ENCODE data around the gene ACTL7B. TPM values are rescaled to one million over a fixed set of nuclear protein-coding genes. Genes with fewer than 3 reads are reported as not detected.
"Not testable (repeated sequence)": the region's sequence is repeated elsewhere in the genome, so short reads cannot be mapped to it uniquely, and the experiment has no call there.

ACTL7B gene
- not detected for total RNA-seq

DNA sequence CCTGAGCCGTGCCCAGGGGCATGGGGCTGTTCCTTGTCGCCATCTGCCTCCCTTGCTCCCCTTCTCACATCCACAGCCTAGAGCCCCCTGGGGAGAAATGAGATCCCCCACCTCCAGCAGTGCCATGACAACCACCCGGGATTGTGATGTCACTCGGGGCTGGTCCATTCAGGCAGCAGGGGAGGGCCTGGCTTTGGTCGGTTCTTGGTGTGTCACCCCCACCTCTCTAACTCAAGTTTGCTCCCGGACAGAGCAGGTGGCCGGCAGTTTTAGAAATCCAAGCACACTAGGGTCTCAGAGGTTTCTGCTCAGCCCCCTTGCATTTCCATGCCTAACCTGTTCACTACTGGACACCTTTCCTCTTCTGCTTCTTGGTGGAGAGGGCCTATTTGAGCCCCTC is at the start of gene ACTL7B:
Gene ACTL7B (minus strand): TSS at position 99 of the 400 bp plus-strand sequence. CDS start 56 bp downstream, at position 43.
- Histone ChIP-seq H3K36me3 (no peaks in the 10 kb centered on the region), H3K27me3 (replicated peaks; ENCODE audit: insufficient read depth) (no peaks in the 10 kb centered on the region), H3K4me1 (ENCODE audit: control insufficient read depth in 1 of 2, low read depth in 2 of 2) (no peaks in the 10 kb centered on the region), H3K27ac (no peak within 1 kb of the TSS), H3K4me3 (no peak within 1 kb of the TSS), H3K9me3 (no peaks in the 10 kb centered on the region)
- TF ChIP-seq, protein P1, sequence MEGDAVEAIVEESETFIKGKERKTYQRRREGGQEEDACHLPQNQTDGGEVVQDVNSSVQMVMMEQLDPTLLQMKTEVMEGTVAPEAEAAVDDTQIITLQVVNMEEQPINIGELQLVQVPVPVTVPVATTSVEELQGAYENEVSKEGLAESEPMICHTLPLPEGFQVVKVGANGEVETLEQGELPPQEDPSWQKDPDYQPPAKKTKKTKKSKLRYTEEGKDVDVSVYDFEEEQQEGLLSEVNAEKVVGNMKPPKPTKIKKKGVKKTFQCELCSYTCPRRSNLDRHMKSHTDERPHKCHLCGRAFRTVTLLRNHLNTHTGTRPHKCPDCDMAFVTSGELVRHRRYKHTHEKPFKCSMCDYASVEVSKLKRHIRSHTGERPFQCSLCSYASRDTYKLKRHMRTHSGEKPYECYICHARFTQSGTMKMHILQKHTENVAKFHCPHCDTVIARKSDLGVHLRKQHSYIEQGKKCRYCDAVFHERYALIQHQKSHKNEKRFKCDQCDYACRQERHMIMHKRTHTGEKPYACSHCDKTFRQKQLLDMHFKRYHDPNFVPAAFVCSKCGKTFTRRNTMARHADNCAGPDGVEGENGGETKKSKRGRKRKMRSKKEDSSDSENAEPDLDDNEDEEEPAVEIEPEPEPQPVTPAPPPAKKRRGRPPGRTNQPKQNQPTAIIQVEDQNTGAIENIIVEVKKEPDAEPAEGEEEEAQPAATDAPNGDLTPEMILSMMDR (IDR thresholded peaks at IDR 0.05): no peak
- DNase-seq (ENCODE audit: low spot score) (no peak), ATAC-seq (ENCODE audit: insufficient number of reproducible peaks, low FRiP score, low read depth) (no peak)

- H3K4me3 ChIP-seq: no peak overlapping the region
- no peak overlapping the region for H3K27ac ChIP-seq
- H3K9me3 ChIP-seq: no peaks in the 10 kb centered on the region
- DNase-seq (ENCODE audit: low spot score): no peak
- TF ChIP-seq, protein P1 (IDR thresholded peaks at IDR 0.05): no peak
- H3K27me3 ChIP-seq (replicated peaks; ENCODE audit: insufficient read depth): no peaks in the 10 kb centered on the region
- no peaks in the 10 kb centered on the region for H3K4me1 ChIP-seq (ENCODE audit: control insufficient read depth in 1 of 2, low read depth in 2 of 2)
- peaks cover 40% of the 10 kb centered on the region for H3K36me3 ChIP-seq
- ATAC-seq (ENCODE audit: insufficient number of reproducible peaks, low FRiP score, low read depth): no peak
Observed at GRCh38 chr9:108905494-108905893, 49.7 kb upstream of the ACTL7B start.

- DNase-seq (ENCODE audit: low spot score) (no peak), ATAC-seq (ENCODE audit: insufficient number of reproducible peaks, low FRiP score, low read depth) (no peak)
- Histone ChIP-seq H3K4me3 (no peak overlapping the region), H3K27me3 (replicated peaks; ENCODE audit: insufficient read depth) (no peaks in the 10 kb centered on the region), H3K36me3 (peaks cover 40% of the 10 kb centered on the region), H3K9me3 (no peaks in the 10 kb centered on the region), H3K27ac (no peak overlapping the region), H3K4me1 (ENCODE audit: control insufficient read depth in 1 of 2, low read depth in 2 of 2) (no peaks in the 10 kb centered on the region)
- TF ChIP-seq, protein P1 (IDR thresholded peaks at IDR 0.05): no peak
Observed at GRCh38 chr9:108904161-108904560, 48.4 kb upstream of the ACTL7B start.

- no peak overlapping the region for H3K27ac ChIP-seq
- no peaks in the 10 kb centered on the region for H3K4me1 ChIP-seq (ENCODE audit: control insufficient read depth in 1 of 2, low read depth in 2 of 2)
- H3K9me3 ChIP-seq: no peaks in the 10 kb centered on the region
- TF ChIP-seq, protein P1 (IDR thresholded peaks at IDR 0.05): no peak
- ATAC-seq (ENCODE audit: insufficient number of reproducible peaks, low FRiP score, low read depth) (no peak), DNase-seq (ENCODE audit: low spot score) (no peak)
- no peaks in the 10 kb centered on the region for H3K27me3 ChIP-seq (replicated peaks; ENCODE audit: insufficient read depth)
- peaks cover 46% of the 10 kb centered on the region for H3K36me3 ChIP-seq
- H3K4me3 ChIP-seq: no peak overlapping the region
Observed at GRCh38 chr9:108903420-108904103, 47.8 kb upstream of the ACTL7B start.

- H3K27me3 ChIP-seq (replicated peaks; ENCODE audit: insufficient read depth): no peaks in the 10 kb centered on the region
- H3K4me1 ChIP-seq (ENCODE audit: control insufficient read depth in 1 of 2, low read depth in 2 of 2): no peaks in the 10 kb centered on the region
- no peak overlapping the region for H3K4me3 ChIP-seq
- TF ChIP-seq, protein P1 (IDR thresholded peaks at IDR 0.05): no peak
- H3K9me3 ChIP-seq: no peaks in the 10 kb centered on the region
- H3K27ac ChIP-seq: no peak overlapping the region
- H3K36me3 ChIP-seq: peaks cover 58% of the 10 kb centered on the region
- DNase-seq (ENCODE audit: low spot score) (no peak), ATAC-seq (ENCODE audit: insufficient number of reproducible peaks, low FRiP score, low read depth) (no peak)
Observed at GRCh38 chr9:108900176-108900575, 44.4 kb upstream of the ACTL7B start.

GRCh38 chr9:108899023-108899695 is 43.4 kb upstream of the ACTL7B start:
- H3K27me3 ChIP-seq (replicated peaks; ENCODE audit: insufficient read depth); H3K27ac ChIP-seq; H3K9me3 ChIP-seq; ATAC-seq (ENCODE audit: insufficient number of reproducible peaks, low FRiP score, low read depth); H3K4me1 ChIP-seq (ENCODE audit: control insufficient read depth in 1 of 2, low read depth in 2 of 2); DNase-seq (ENCODE audit: low spot score); H3K4me3 ChIP-seq: not testable (repeated sequence)
- peaks cover 59% of the 10 kb centered on the region for H3K36me3 ChIP-seq
